Calu3 (cell line): ENCODE data around the gene EHD2. TPM values are rescaled to one million over a fixed set of nuclear protein-coding genes. Genes with fewer than 3 reads are reported as not detected.
A peak's percentile ranks its signal among the peaks of the same experiment; 100 is the strongest.

Experiments
- BruUV-seq: library from RNA; stranded (reverse); fragments of 400-500 nt; replicated peaks from 2 replicates; lab custom pipeline; 2021; lab: Mats Ljungman, UMichigan
- CTCF ChIA-PET: fragments of 300-600 bp; sonication (Branson Sonifier 250); formaldehyde crosslinking; loops from one replicate; lab custom pipeline; 2022; ENCODE audit warnings: antibody characterized with exemption; lab: Charles Lee
- DNase-seq: peaks from one replicate; pipeline ENCODE4 v3.0.0; 2022
- H3K27ac Mint-ChIP-seq: one replicate; pipeline ENCODE4 v1.8.0; 2022; ENCODE audit warnings: mixed read lengths; ENCODE audit not compliant: unreplicated experiment
- H3K27me3 Mint-ChIP-seq: one replicate; pipeline ENCODE4 v1.8.0; 2022; ENCODE audit warnings: mixed read lengths; ENCODE audit not compliant: unreplicated experiment
- H3K36me3 Mint-ChIP-seq: one replicate; pipeline ENCODE4 v1.8.0; 2022; ENCODE audit warnings: mild to moderate bottlenecking, moderate library complexity, mixed read lengths; ENCODE audit not compliant: insufficient read depth, unreplicated experiment
- H3K4me1 Mint-ChIP-seq: one replicate; pipeline ENCODE4 v1.8.0; 2022; ENCODE audit warnings: mild to moderate bottlenecking, low read depth, mixed read lengths; ENCODE audit not compliant: unreplicated experiment
- H3K4me3 Mint-ChIP-seq: one replicate; pipeline ENCODE4 v1.8.0; 2022; ENCODE audit warnings: mild to moderate bottlenecking, low read depth, moderate library complexity, mixed read lengths; ENCODE audit not compliant: unreplicated experiment
- H3K9me3 Mint-ChIP-seq: one replicate; pipeline ENCODE4 v1.8.0; 2022; ENCODE audit warnings: low read depth, mixed read lengths; ENCODE audit not compliant: unreplicated experiment
- intact Hi-C: fragments of 100-400 bp; cut with micrococcal nuclease; formaldehyde crosslinking; loops from one replicate; pipeline ENCODE4 v1.10.0; 2022; ENCODE audit not compliant: unreplicated experiment
- total RNA-seq: library from RNA; stranded (reverse); gene quantifications from 2 replicates; pipeline ENCODE4 v1.2.3, GENCODE V29; 2022
- TF ChIP-seq, protein P1 (sequence below): fragments of 200-600 bp; IDR thresholded peaks from one replicate; pipeline ENCODE4 v1.8.0; 2022; ENCODE audit warnings: antibody characterized with exemption; ENCODE audit not compliant: unreplicated experiment

The EHD2 gene
- total RNA-seq, 1 experiment from 2014 or later: 52.3 TPM

DNA sequence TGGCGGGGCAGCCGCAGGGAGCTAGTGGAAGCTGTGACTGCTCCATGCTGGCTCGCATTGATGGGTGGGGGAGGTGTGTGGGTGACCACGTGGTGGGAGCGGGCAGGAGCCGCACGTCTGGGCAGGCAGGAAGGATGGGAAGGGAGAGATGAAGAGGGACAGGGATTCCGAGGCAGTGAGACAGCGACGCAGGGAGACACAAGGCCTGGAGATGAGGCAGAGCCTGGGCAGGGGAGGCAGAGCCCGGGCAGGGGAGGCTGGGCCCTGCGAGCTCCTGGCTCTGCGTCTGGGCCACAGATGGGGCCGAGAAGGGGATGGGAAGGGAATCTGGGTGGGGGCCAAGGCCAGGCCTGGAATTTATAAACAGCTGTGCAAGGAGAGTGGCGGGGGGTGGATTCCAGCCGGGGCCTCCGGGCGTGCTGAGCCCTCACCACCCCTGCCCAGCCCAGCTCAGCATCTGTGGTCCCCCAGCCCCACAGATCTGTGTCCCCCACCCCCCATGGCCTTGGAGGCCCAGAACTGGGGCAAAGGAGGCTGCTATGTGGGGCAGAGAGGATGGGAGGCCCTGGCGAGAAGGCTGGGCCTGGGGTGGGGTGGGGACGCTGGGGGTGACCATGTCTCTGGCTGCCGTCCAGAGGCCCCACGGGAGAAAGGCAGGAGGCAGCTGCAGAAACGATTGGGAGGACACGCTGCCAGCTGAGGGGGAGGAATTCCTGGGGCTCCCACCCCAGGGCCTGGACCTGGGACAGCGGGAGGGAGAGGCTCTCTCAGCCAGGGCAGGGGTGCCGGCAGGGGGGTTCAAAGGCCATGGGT is 6.0 kb downstream of the EHD2 start:
- TF ChIP-seq, protein P1, sequence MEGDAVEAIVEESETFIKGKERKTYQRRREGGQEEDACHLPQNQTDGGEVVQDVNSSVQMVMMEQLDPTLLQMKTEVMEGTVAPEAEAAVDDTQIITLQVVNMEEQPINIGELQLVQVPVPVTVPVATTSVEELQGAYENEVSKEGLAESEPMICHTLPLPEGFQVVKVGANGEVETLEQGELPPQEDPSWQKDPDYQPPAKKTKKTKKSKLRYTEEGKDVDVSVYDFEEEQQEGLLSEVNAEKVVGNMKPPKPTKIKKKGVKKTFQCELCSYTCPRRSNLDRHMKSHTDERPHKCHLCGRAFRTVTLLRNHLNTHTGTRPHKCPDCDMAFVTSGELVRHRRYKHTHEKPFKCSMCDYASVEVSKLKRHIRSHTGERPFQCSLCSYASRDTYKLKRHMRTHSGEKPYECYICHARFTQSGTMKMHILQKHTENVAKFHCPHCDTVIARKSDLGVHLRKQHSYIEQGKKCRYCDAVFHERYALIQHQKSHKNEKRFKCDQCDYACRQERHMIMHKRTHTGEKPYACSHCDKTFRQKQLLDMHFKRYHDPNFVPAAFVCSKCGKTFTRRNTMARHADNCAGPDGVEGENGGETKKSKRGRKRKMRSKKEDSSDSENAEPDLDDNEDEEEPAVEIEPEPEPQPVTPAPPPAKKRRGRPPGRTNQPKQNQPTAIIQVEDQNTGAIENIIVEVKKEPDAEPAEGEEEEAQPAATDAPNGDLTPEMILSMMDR: no peak
- intact Hi-C loops: no loop called here
- Mint-ChIP-seq H3K36me3 (peaks cover 34% of the 10 kb centered on the region), H3K27ac (no peak overlapping the region), H3K4me1 (peaks cover 17% of the 10 kb centered on the region), H3K4me3 (no peak overlapping the region), H3K27me3 (no peaks in the 10 kb centered on the region), H3K9me3 (no peaks in the 10 kb centered on the region)
- CTCF ChIA-PET: interaction anchor here (0.9 kb wide), 1 partner anchor 10 kb away, joined by 5 read pairs; no protein-coding TSS in a partner anchor
- no TSS peak for BruUV-seq
- DNase-seq: no peak

DNA sequence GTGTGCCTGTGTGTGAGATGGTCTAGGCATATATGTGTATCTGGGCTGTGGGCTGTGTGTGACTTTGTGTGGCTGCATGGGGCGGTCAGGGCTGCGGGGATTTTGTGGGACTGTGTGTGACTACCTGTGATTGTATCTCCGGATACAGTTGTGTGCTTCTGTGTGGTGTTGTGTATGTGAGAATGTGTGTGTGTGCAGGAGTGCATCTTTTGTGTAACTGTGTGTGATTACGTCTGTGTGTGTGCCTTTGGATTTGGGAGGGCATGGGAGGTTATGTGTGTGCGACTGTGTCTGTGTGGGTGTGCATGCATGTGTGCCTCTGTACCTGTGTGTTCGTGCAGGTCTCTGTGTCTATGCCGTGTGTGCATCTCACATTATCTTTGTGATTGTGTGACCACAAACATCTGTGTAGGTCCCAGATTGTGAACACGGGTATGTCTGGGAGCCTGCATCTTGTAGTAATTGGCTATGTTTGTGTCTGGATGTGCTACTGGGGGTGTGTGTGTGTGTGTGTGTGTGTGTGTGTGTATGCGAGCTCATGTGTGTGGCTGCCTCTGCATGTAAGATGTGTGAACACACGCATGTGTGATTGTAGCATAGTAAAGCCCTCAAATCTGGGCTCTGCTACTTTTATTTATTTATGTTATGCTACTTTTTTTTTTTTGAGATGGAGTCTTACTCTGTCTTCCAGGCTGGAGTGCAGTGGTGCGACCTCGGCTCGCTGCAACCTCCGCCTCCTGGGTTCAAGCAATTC is 7.6 kb downstream of the EHD2 start:
- Mint-ChIP-seq H3K4me3 (no peak overlapping the region), H3K27me3 (no peaks in the 10 kb centered on the region), H3K9me3 (no peaks in the 10 kb centered on the region), H3K27ac (no peak overlapping the region), H3K36me3 (peaks cover 36% of the 10 kb centered on the region), H3K4me1 (peaks cover 2% of the 10 kb centered on the region)
- no TSS peak for BruUV-seq
- DNase-seq: no peak
- TF ChIP-seq, protein P1: no peak
- CTCF ChIA-PET: interaction anchor here (0.7 kb wide), 2 partner anchors 25 to 349 kb away, joined by 3 to 4 read pairs; partner anchors contain the start of gene NOP53
- intact Hi-C loops: no loop called here

DNA sequence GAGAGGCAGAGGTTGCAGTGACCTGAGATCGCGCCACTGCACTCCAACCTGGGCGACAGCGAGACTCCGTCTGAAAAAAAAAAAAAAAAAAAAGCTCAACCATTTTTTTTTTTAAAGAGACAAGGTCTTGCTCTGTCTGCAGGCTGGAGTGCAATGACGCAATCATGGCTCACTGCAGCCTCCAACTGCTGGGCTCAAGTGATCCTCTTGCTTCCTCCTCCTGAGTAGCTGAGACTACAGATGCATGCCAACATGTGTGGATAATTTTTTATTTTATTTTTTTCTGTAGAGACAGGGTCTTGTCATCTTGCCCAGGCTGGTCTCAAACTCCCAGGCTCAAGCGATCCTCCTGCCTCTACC is 10.3 kb downstream of the EHD2 start:
- intact Hi-C loops: no loop called here
- H3K9me3 Mint-ChIP-seq: no peaks in the 10 kb centered on the region
- TF ChIP-seq, protein P1: no peak
- H3K27ac Mint-ChIP-seq: no peak overlapping the region
- CTCF ChIA-PET: interaction anchor here (0.6 to 1.0 kb wide), 2 partner anchors 10 to 12 kb away, joined by 4 to 9 read pairs; partner anchors contain the start of gene EHD2
- peaks cover 22% of the 10 kb centered on the region for H3K4me1 Mint-ChIP-seq
- DNase-seq: peak; percentile 46
- no peak overlapping the region for H3K4me3 Mint-ChIP-seq
- no peaks in the 10 kb centered on the region for H3K27me3 Mint-ChIP-seq
- no TSS peak for BruUV-seq
- peaks cover 42% of the 10 kb centered on the region for H3K36me3 Mint-ChIP-seq

DNA sequence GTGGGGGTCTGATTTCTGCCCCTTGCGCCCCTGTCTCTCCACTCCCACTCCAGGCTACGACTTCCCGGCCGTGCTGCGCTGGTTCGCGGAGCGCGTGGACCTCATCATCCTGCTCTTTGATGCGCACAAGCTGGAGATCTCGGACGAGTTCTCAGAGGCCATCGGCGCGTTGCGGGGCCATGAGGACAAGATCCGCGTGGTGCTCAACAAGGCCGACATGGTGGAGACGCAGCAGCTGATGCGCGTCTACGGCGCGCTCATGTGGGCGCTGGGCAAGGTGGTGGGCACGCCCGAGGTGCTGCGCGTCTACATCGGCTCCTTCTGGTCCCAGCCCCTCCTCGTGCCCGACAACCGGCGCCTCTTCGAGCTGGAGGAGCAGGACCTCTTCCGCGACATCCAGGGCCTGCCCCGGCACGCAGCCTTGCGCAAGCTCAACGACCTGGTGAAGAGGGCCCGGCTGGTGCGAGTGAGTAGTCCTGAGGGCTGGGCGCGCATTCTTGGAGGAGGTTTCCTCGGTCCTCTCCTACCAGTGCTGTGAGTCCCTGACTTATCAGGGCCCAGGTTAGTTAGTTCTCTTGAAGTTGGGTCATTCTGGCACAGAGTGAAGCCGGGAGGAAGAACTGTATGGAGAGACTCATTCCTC is 12.7 kb downstream of the EHD2 start:
- Mint-ChIP-seq H3K4me1 (peaks cover 45% of the 10 kb centered on the region), H3K27ac (no peak overlapping the region), H3K9me3 (no peaks in the 10 kb centered on the region), H3K27me3 (no peaks in the 10 kb centered on the region), H3K4me3 (no peak overlapping the region), H3K36me3 (peaks cover 60% of the 10 kb centered on the region)
- BruUV-seq: no TSS peak
- CTCF ChIA-PET: interaction anchor here (0.6 kb wide), 1 partner anchor 13 kb away, joined by 3 read pairs; no protein-coding TSS in a partner anchor
- intact Hi-C loops: no loop called here
- TF ChIP-seq, protein P1: no peak
- no peak for DNase-seq
